ENCODE results near the gene PLEKHB2. TPM values are rescaled to one million over a fixed set of nuclear protein-coding genes. Genes with fewer than 3 reads are reported as not detected.

The PLEKHB2 gene
- total RNA-seq: 94.0 and 131 TPM in 2 replicates

GRCh38 chr2:131105156-131105949, at the start of gene PLEKHB2:
Gene PLEKHB2 (plus strand): TSS chr2:131105336. CDS start chr2:131120942, 15,606 bp downstream.
- peak; percentile 28 for TF ChIP-seq CTCF (conservative IDR thresholded peaks at IDR 0.05; ENCODE audit: low read depth, low read length)
- DNase-seq (ENCODE audit: low read depth): no peak
- H3K4me3 ChIP-seq (ENCODE audit: low read depth, low read length): peak within 1 kb of the TSS; percentile 89

- no peak for TF ChIP-seq CTCF (conservative IDR thresholded peaks at IDR 0.05; ENCODE audit: low read depth, low read length)
- no peak overlapping the region for H3K4me3 ChIP-seq (ENCODE audit: low read depth, low read length)
- DNase-seq (ENCODE audit: low read depth): no peak
Measured at GRCh38 chr2:131056204-131056931, 48.8 kb upstream of the PLEKHB2 start.

- H3K4me3 ChIP-seq (ENCODE audit: low read depth, low read length): no peak overlapping the region
- TF ChIP-seq CTCF (conservative IDR thresholded peaks at IDR 0.05; ENCODE audit: low read depth, low read length): no peak
- no peak for DNase-seq (ENCODE audit: low read depth)
Measured at GRCh38 chr2:131056932-131057287, 48.2 kb upstream of the PLEKHB2 start.

GRCh38 chr2:131058214-131058843, 46.8 kb upstream of the PLEKHB2 start:
- no peak overlapping the region for H3K4me3 ChIP-seq (ENCODE audit: low read depth, low read length)
- no peak for TF ChIP-seq CTCF (conservative IDR thresholded peaks at IDR 0.05; ENCODE audit: low read depth, low read length)
- DNase-seq (ENCODE audit: low read depth): no peak

GRCh38 chr2:131058920-131059319, 46.2 kb upstream of the PLEKHB2 start:
- no peak for TF ChIP-seq CTCF (conservative IDR thresholded peaks at IDR 0.05; ENCODE audit: low read depth, low read length)
- no peak for DNase-seq (ENCODE audit: low read depth)

GRCh38 chr2:131063501-131064283, 41.4 kb upstream of the PLEKHB2 start:
- no peak overlapping the region for H3K4me3 ChIP-seq (ENCODE audit: low read depth, low read length)
- no peak for TF ChIP-seq CTCF (conservative IDR thresholded peaks at IDR 0.05; ENCODE audit: low read depth, low read length)
- no peak for DNase-seq (ENCODE audit: low read depth)

More at GRCh38 chr2:131058920-131059319, 46.2 kb upstream of the PLEKHB2 start:
- H3K4me3 ChIP-seq (ENCODE audit: low read depth, low read length): no peak overlapping the region

All from epithelial cell of proximal tubule (primary cell).